HCT116 (cell line): ENCODE measurements around the gene XKR7. TPM values are rescaled to one million over a fixed set of nuclear protein-coding genes. Genes with fewer than 3 reads are reported as not detected.
"Not testable (repeated sequence)": the region's sequence is repeated elsewhere in the genome, so short reads cannot be mapped to it uniquely, and the experiment has no call there.

Source experiments
- ATAC-seq: fragments of 200-7000 bp; cut with Tn5 transposase; 2 replicates; pipeline ENCODE4 v1.9.1; 2020; ENCODE audit warnings: mild to moderate bottlenecking, moderate library complexity
- BruUV-seq: library from RNA; stranded (reverse); fragments of 400-500 nt; replicated peaks from 2 replicates; lab custom pipeline; 2021; lab: Mats Ljungman, UMichigan
- CTCF ChIA-PET: fragments of 300-600 bp; sonication (Branson Sonifier 250); formaldehyde crosslinking; loops from one replicate; lab custom pipeline; 2021; ENCODE audit warnings: antibody characterized with exemption; lab: Charles Lee
- POLR2A ChIA-PET: fragments of 300-600, 350-600 bp; sonication (Branson Sonifier 250); formaldehyde crosslinking; loops from one replicate; lab custom pipeline; 2021; ENCODE audit warnings: antibody characterized with exemption; lab: Charles Lee
- RAD21 ChIA-PET, 2 experiments: fragments of 300-600 bp; sonication (Branson Sonifier 250); formaldehyde crosslinking; loops; one replicate each; lab custom pipeline; 2023; ENCODE audit warnings: low total read pairs in 2 of 2; ENCODE audit not compliant: uncharacterized antibody in 2 of 2, unreplicated experiment in 2 of 2, low non-redundant PET in 1 of 2; lab: Charles Lee
- DNase-seq: peaks from one replicate; pipeline ENCODE4 v3.0.0-alpha.2; 2010; ENCODE audit warnings: low read depth, low spot score
- H2AFZ ChIP-seq: fragments of 200-600 bp; shearing (Covaris generic), sonication (generic); 2 replicates; pipeline ENCODE4 v1.6.1; 2017; ENCODE audit warnings: low read depth, mixed run types, mixed read lengths, antibody characterized with exemption, low read length; ENCODE audit not compliant: poor library complexity, severe bottlenecking
- H3K27ac ChIP-seq: 2 replicates; pipeline ENCODE4 v1.5.1; 2012; ENCODE audit warnings: low read depth, low read length
- H3K27me3 ChIP-seq: fragments of 200-600 bp; sonication (generic); 2 replicates; pipeline ENCODE4 v1.6.1; 2016; ENCODE audit warnings: mixed run types, low read length, mixed read lengths; ENCODE audit not compliant: insufficient read depth
- H3K36me3 ChIP-seq, 2 experiments: fragments of 200-500 bp in 1 of 2; fragments of 200-600 bp in 1 of 2; sonication (Bioruptor generic) in 1 of 2; sonication (generic) in 1 of 2; 2 replicates each; pipeline versions ENCODE4 v1.5.1 to v1.6.1; 2014 to 2016; ENCODE audit warnings: low read length in 2 of 2, inconsistent platforms in 1 of 2, mixed read lengths in 1 of 2, mixed run types in 1 of 2; ENCODE audit not compliant: insufficient read depth in 2 of 2, control insufficient read depth in 1 of 2
- H3K4me1 ChIP-seq, 2 experiments: fragments of 200-600 bp in 1 of 2; sonication (generic) in 1 of 2; 2 replicates each; pipeline versions ENCODE4 v1.5.1 to v1.6.1; 2012 to 2017; ENCODE audit warnings: low read length in 2 of 2, inconsistent platforms in 1 of 2, mild to moderate bottlenecking in 1 of 2, mixed read lengths in 1 of 2, mixed run types in 1 of 2, moderate library complexity in 1 of 2; ENCODE audit not compliant: insufficient read depth in 2 of 2, control insufficient read depth in 1 of 2
- H3K4me2 ChIP-seq: fragments of 200-600 bp; sonication (generic); 2 replicates; pipeline ENCODE4 v1.6.1; 2017; ENCODE audit warnings: mixed run types, low read length, mixed read lengths
- H3K4me3 ChIP-seq, 2 experiments: fragments of 200-600 bp in 1 of 2; sonication (generic) in 1 of 2; replicated peaks in 1 of 2; 2 replicates each; pipeline ENCODE4 v1.5.1; 2011 to 2016; ENCODE audit warnings: low read length in 2 of 2, control low read depth in 1 of 2, low read depth in 1 of 2, mild to moderate bottlenecking in 1 of 2, mixed read lengths in 1 of 2, mixed run types in 1 of 2
- H3K79me2 ChIP-seq: fragments of 200-600 bp; sonication (generic); 2 replicates; pipeline ENCODE4 v1.6.1; 2017; ENCODE audit warnings: mild to moderate bottlenecking, mixed run types, low read length, moderate library complexity, mixed read lengths; ENCODE audit not compliant: insufficient read depth
- H3K9ac ChIP-seq: fragments of 200-600 bp; sonication (generic); 2 replicates; pipeline ENCODE4 v1.6.1; 2016; ENCODE audit warnings: low read length, mixed read lengths
- H3K9me2 ChIP-seq: fragments of 200-600 bp; sonication (generic), shearing (Covaris generic); 2 replicates; pipeline ENCODE4 v1.6.1; 2017; ENCODE audit warnings: mixed run types, mild to moderate bottlenecking, moderate library complexity; ENCODE audit not compliant: insufficient read depth
- H3K9me3 ChIP-seq, 2 experiments: fragments of 200-500 bp in 1 of 2; fragments of 200-600 bp in 1 of 2; sonication (Bioruptor generic) in 1 of 2; sonication (generic) in 1 of 2; 2 replicates each; pipeline ENCODE4 v1.6.1; 2014 to 2017; ENCODE audit warnings: low read length in 2 of 2, mixed read lengths in 2 of 2, inconsistent platforms in 1 of 2, low read depth in 1 of 2, mild to moderate bottlenecking in 1 of 2, mixed run types in 1 of 2, moderate library complexity in 1 of 2; ENCODE audit not compliant: control insufficient read depth in 1 of 2, insufficient read depth in 1 of 2
- H4K20me1 ChIP-seq: fragments of 200-600 bp; sonication (generic), shearing (Covaris generic); 2 replicates; pipeline ENCODE4 v1.6.1; 2017; ENCODE audit warnings: mixed run types, mild to moderate bottlenecking, moderate library complexity; ENCODE audit not compliant: insufficient read depth
- CBX3 ChIP-seq: IDR thresholded peaks from 2 replicates; pipeline ENCODE4 v1.6.1; 2012; ENCODE audit warnings: low read depth
- CEBPB ChIP-seq: IDR thresholded peaks from 2 replicates; pipeline ENCODE4 v1.6.1; 2012; ENCODE audit warnings: low read depth
- ELF1 ChIP-seq: IDR thresholded peaks from 2 replicates; pipeline ENCODE4 v1.6.1; 2012; ENCODE audit warnings: low read depth, borderline replicate concordance
- EZH2 ChIP-seq: fragments of 200-600 bp; sonication (generic); IDR thresholded peaks from 2 replicates; pipeline ENCODE4 v1.6.1; 2017; ENCODE audit warnings: antibody characterized with exemption, mixed run types
- FOSL1 ChIP-seq: IDR thresholded peaks from 2 replicates; pipeline ENCODE4 v1.6.1; 2012; ENCODE audit warnings: low read depth
- JUND ChIP-seq: IDR thresholded peaks from 2 replicates; pipeline ENCODE4 v1.6.1; 2012
- POLR2A ChIP-seq: IDR thresholded peaks from 2 replicates; pipeline ENCODE4 v1.7.0; 2011; ENCODE audit warnings: borderline replicate concordance; ENCODE audit not compliant: insufficient read depth, insufficient read length; ENCODE audit errors: extremely low read depth
- POLR2AphosphoS5 ChIP-seq: IDR thresholded peaks from 2 replicates; pipeline ENCODE4 v1.6.1; 2011; ENCODE audit warnings: mild to moderate bottlenecking, low read depth, low read length, moderate library complexity
- REST ChIP-seq: IDR thresholded peaks from 2 replicates; pipeline ENCODE4 v1.6.1; 2012; ENCODE audit warnings: low read depth
- SP1 ChIP-seq: IDR thresholded peaks from 2 replicates; pipeline ENCODE4 v1.6.1; 2012; ENCODE audit warnings: low read depth
- TCF7L2 ChIP-seq: IDR thresholded peaks from 2 replicates; pipeline ENCODE4 v1.7.0; 2011; ENCODE audit warnings: borderline replicate concordance, inconsistent platforms; ENCODE audit not compliant: insufficient read depth, insufficient read length; ENCODE audit errors: extremely low read depth
- ZFX ChIP-seq: fragments of 450-650 bp; IDR thresholded peaks from 2 replicates; pipeline ENCODE4 v1.6.1; 2017
- intact Hi-C: fragments of 100-400 bp; cut with micrococcal nuclease; formaldehyde crosslinking; loops from 2 replicates; pipeline ENCODE4 v1.10.0; 2022
- total RNA-seq: library from RNA; stranded (reverse); gene quantifications from one replicate; pipeline ENCODE4 v1.2.1, GENCODE V29; 2021; ENCODE audit not compliant: unreplicated experiment
- TF ChIP-seq, protein P1 (sequence below): IDR thresholded peaks from 2 replicates; pipeline ENCODE4 v1.6.1; 2011; ENCODE audit warnings: mild to moderate bottlenecking, low read length, moderate library complexity; ENCODE audit not compliant: insufficient replicate concordance; ENCODE audit errors: extremely low read depth
- TF ChIP-seq, protein P2 (sequence below): IDR thresholded peaks from 2 replicates; pipeline ENCODE4 v1.6.1; 2012

Gene XKR7
- total RNA-seq, 1 experiment from 2014 or later = not detected

DNA sequence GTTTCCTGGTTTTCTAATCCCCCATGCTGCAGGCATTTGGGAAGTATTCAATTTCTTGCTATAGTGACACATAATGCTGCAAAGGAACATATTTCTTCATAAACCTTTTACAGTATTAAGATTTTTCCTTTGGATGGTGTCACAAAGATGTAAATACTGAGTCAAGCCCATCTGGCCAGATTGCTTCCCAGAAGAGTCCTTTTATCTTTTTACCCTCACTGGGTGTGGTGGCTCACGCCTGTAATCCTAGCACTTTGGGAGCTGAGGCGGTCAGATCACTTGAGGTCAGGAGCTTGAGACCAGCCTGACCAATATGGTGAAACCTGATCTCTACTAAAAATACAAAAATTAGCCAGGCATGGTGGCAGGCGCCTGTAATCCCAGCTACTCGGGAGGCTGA is 38.3 kb upstream of the XKR7 start:
- peaks cover 9 to 14% of the 10 kb centered on the region in 2 experiments for H3K4me1 ChIP-seq

DNA sequence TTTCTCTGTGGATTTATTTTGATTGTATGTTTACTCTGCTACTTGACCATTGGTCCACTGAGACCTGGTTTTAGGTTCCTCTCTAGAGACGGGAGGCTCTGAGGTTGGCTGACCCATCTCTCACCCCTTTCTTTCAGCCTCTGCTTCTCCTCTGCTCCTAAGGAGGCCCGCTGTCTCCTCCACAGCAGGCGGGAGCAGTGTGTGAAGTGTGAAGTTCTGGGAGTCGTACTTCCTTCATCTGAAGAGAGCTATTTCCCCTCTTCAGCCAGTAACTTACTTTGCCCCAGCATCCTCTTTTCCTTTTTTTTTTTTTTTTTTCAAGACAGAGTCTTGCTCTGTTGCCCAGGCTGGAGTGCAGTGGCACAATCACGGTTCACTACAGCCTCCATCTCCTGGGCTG is 37.2 kb upstream of the XKR7 start:
- RAD21 ChIA-PET = no interaction called here
- DNase-seq (no peak), ATAC-seq (no peak)
- Histone ChIP-seq H3K9me2 (no peaks in the 10 kb centered on the region), H3K4me2 (no peak overlapping the region), H4K20me1 (no peaks in the 10 kb centered on the region), H3K4me3 (no peak overlapping the region), H2AFZ (no peak overlapping the region), H3K4me1 (peaks cover 9 to 14% of the 10 kb centered on the region in 2 experiments), H3K36me3 (no peaks in the 10 kb centered on the region), H3K27ac (no peak overlapping the region), H3K79me2 (no peaks in the 10 kb centered on the region), H3K27me3 (no peaks in the 10 kb centered on the region), H3K9ac (no peak overlapping the region), H3K9me3 (no peaks in the 10 kb centered on the region)
- POLR2A ChIA-PET = no interaction called here
- TF ChIP-seq CEBPB (no peak), JUND (no peak), EZH2 (no peak), CBX3 (no peak), ELF1 (no peak), TCF7L2 (no peak), REST (no peak), POLR2AphosphoS5 (no peak), FOSL1 (no peak), SP1 (no peak), POLR2A (no peak), ZFX (no peak)
- TF ChIP-seq, protein P1, sequence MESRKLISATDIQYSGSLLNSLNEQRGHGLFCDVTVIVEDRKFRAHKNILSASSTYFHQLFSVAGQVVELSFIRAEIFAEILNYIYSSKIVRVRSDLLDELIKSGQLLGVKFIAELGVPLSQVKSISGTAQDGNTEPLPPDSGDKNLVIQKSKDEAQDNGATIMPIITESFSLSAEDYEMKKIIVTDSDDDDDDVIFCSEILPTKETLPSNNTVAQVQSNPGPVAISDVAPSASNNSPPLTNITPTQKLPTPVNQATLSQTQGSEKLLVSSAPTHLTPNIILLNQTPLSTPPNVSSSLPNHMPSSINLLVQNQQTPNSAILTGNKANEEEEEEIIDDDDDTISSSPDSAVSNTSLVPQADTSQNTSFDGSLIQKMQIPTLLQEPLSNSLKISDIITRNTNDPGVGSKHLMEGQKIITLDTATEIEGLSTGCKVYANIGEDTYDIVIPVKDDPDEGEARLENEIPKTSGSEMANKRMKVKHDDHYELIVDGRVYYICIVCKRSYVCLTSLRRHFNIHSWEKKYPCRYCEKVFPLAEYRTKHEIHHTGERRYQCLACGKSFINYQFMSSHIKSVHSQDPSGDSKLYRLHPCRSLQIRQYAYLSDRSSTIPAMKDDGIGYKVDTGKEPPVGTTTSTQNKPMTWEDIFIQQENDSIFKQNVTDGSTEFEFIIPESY = no peak
- no TSS peak for BruUV-seq
- CTCF ChIA-PET = no interaction called here
- intact Hi-C loops = no loop called here

More for the DNA sequence above, 38.3 kb upstream of the XKR7 start:
- BruUV-seq, H4K20me1 ChIP-seq, H3K9me3 ChIP-seq, H3K79me2 ChIP-seq, POLR2A ChIA-PET, H2AFZ ChIP-seq: not testable (repeated sequence)
- ATAC-seq = peak; percentile 69
- TF ChIP-seq, protein P2, sequence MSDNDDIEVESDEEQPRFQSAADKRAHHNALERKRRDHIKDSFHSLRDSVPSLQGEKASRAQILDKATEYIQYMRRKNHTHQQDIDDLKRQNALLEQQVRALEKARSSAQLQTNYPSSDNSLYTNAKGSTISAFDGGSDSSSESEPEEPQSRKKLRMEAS = peak; percentile 17; the same call in 1 of the 2 replicates
- TF ChIP-seq JUND (peak; percentile 36; the same call in 1 of the 2 replicates), SP1 (peak; percentile 40)
- TF ChIP-seq, all 23 proteins: peak for 3; not testable (repeated sequence) for 20
- H3K9ac ChIP-seq, intact Hi-C loops, H3K36me3 ChIP-seq, H3K27ac ChIP-seq, H3K4me3 ChIP-seq, RAD21 ChIA-PET, CTCF ChIA-PET, H3K9me2 ChIP-seq, H3K27me3 ChIP-seq: not testable (repeated sequence)
- peak overlapping the region; percentile 27 for H3K4me2 ChIP-seq
- peak; percentile 24 for DNase-seq
